K562 (cell line): ENCODE results near the gene CDH1. TPM values are rescaled to one million over a fixed set of nuclear protein-coding genes. Genes with fewer than 3 reads are reported as not detected.
A peak's percentile ranks its signal among the peaks of the same experiment; 100 is the strongest.

Experiments
- ATF3 ChIP-seq, 2 experiments: fragments of 450-650 bp in 1 of 2; sonication (generic) in 1 of 2; formaldehyde crosslinking in 1 of 2; IDR thresholded peaks in 1 of 2; conservative IDR thresholded peaks in 1 of 2; 2 replicates each; pipeline versions ENCODE4 v1.6.1 to v1.8.1; 2016 to 2023; ENCODE audit warnings: mild to moderate bottlenecking in 2 of 2, moderate library complexity in 2 of 2, inconsistent platforms in 1 of 2, missing genetic modification reagents in 1 of 2
- MEF2A ChIP-seq: IDR thresholded peaks from 2 replicates; pipeline ENCODE4 v1.6.1; 2011; ENCODE audit warnings: low read depth, mild to moderate bottlenecking, low read length, moderate library complexity; ENCODE audit not compliant: control insufficient read depth
- MNT ChIP-seq, 2 experiments: fragments of 450-650 bp; conservative IDR thresholded peaks; 2 replicates each; pipeline ENCODE4 v1.6.1; 2017; ENCODE audit warnings: mild to moderate bottlenecking in 2 of 2, moderate library complexity in 2 of 2
- SPI1 ChIP-seq: IDR thresholded peaks from 2 replicates; pipeline ENCODE4 v1.6.1; 2011; ENCODE audit warnings: low read depth, low read length, control low read depth, borderline replicate concordance
- TEAD2 ChIP-seq: fragments of 450-650 bp; IDR thresholded peaks from 2 replicates; pipeline ENCODE4 v1.6.1; 2016; ENCODE audit warnings: missing genetic modification characterization, control low read depth, missing compliant biosample characterization
- ZNF184 ChIP-seq: sonication (generic); formaldehyde crosslinking; IDR thresholded peaks from 2 replicates; pipeline ENCODE4 v1.5.0; 2020; ENCODE audit warnings: missing genetic modification reagents
- ZNF407 ChIP-seq: fragments of 450-650 bp; IDR thresholded peaks from 2 replicates; pipeline ENCODE4 v1.6.1; 2016; ENCODE audit warnings: low read depth
- ZNF766 ChIP-seq: fragments of 200-800 bp; sonication (Bioruptor generic); conservative IDR thresholded peaks from 2 replicates; pipeline ENCODE4 v1.6.1; 2016; ENCODE audit warnings: missing genetic modification characterization, missing compliant biosample characterization
- polyA plus RNA-seq, 8 experiments: library from polyadenylated mRNA; depleted of rRNA in 4 of 8; stranded (reverse) in 5 of 8; unstranded in 3 of 8; fragments of >200 nt; fragmentation: Nextera tagmentation in 2 of 8; fragmentation: Illumina TruSeq in 1 of 8; extraction: Ambion mirVana in 2 of 8; extraction: Trizol in 1 of 8; gene quantifications; 2 replicates each; pipeline versions ENCODE4 v1.2.1 to v1.2.3, GENCODE V29; 2011 to 2014; ENCODE audit warnings: inconsistent platforms in 1 of 8, missing spikeins in 1 of 8
- total RNA-seq, 7 experiments: library from RNA; depleted of rRNA in 6 of 7; stranded (reverse); fragments of >200 nt in 6 of 7; fragmentation: Illumina TruSeq in 2 of 7; extraction: Trizol in 2 of 7; gene quantifications; 2 replicates each; pipeline versions ENCODE4 v1.2.1 to v1.2.3, GENCODE V29; 2011 to 2021; ENCODE audit warnings: low replicate concordance in 1 of 7
- TF ChIP-seq, protein P1 (sequence below), 2 experiments: IDR thresholded peaks in 1 of 2; conservative IDR thresholded peaks in 1 of 2; 2 replicates each; pipeline ENCODE4 v1.6.1; 2016; ENCODE audit warnings: low read depth in 2 of 2, mild to moderate bottlenecking in 1 of 2, missing compliant biosample characterization in 1 of 2, missing genetic modification characterization in 1 of 2, moderate library complexity in 1 of 2
- TF ChIP-seq, protein P2 (sequence below): fragments of 450-650 bp; IDR thresholded peaks from 2 replicates; pipeline ENCODE4 v1.6.1; 2014; ENCODE audit warnings: low read depth, mild to moderate bottlenecking, moderate library complexity, borderline replicate concordance

Gene CDH1
- total and polyA plus RNA-seq, 9 of the 15 experiments (the other 6 are each of a cell fraction or from before 2014, with no cell fraction given), result 0.01 to 0.69 TPM; not detected in 7

GRCh38 chr16:68760671-68761275 lies 23.7 kb downstream of the CDH1 start (continued):
- TF ChIP-seq MNT (conservative IDR thresholded peaks at IDR 0.05) (no peak), TEAD2 (tag) (no peak), ZNF184 (CRISPR knock-in tag) (no peak), SPI1 (0 out of 2 replicates have a peak, but pooled peaks have one; percentile 2), ZNF766 (CRISPR knock-in tag) (no peak), MEF2A (peak; percentile 87), ATF3 (IDR thresholded peaks at IDR 0.05) (peak; percentile 85), ATF3 (CRISPR knock-in tag; conservative IDR thresholded peaks at IDR 0.05) (no peak), ZNF407 (peak; percentile 65; the same call in 1 of the 2 replicates)
- TF ChIP-seq, protein P1, sequence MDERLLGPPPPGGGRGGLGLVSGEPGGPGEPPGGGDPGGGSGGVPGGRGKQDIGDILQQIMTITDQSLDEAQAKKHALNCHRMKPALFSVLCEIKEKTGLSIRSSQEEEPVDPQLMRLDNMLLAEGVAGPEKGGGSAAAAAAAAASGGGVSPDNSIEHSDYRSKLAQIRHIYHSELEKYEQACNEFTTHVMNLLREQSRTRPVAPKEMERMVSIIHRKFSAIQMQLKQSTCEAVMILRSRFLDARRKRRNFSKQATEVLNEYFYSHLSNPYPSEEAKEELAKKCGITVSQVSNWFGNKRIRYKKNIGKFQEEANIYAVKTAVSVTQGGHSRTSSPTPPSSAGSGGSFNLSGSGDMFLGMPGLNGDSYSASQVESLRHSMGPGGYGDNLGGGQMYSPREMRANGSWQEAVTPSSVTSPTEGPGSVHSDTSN (CRISPR knock-in tag; IDR thresholded peaks at IDR 0.05; ENCODE audit: low read depth), result no peak
- TF ChIP-seq, protein P1 (tag; conservative IDR thresholded peaks at IDR 0.05; ENCODE audit: low read depth), result peak; percentile 76
- TF ChIP-seq, protein P2, sequence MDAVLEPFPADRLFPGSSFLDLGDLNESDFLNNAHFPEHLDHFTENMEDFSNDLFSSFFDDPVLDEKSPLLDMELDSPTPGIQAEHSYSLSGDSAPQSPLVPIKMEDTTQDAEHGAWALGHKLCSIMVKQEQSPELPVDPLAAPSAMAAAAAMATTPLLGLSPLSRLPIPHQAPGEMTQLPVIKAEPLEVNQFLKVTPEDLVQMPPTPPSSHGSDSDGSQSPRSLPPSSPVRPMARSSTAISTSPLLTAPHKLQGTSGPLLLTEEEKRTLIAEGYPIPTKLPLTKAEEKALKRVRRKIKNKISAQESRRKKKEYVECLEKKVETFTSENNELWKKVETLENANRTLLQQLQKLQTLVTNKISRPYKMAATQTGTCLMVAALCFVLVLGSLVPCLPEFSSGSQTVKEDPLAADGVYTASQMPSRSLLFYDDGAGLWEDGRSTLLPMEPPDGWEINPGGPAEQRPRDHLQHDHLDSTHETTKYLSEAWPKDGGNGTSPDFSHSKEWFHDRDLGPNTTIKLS, result no peak
